ENCODE results near the gene LTBP1.

The LTBP1 gene

DNA sequence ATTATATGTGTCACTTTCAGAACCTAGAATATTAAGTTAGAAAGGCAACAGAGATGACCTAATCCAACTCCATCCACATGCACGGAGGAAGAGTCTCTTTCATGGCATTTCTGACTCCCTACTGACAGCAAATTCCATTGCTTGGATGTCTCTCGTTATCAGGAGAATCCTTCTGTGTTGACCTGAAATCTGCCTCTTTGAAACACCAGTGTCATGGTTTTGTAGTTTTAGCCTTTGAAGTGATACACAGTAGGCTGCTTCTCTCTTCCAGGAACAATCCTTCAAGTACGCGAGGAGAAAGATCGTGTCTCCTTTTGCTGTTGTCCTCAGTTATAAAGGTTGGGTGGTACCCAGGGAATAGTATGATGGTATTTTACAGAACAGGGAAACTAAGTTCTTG is 327.8 kb downstream of the LTBP1 start:
- H3K36me3 ChIP-seq (ENCODE audit: control insufficient read depth, insufficient read depth, low read length), result peaks cover 17% of the 10 kb centered on the region
- no peaks in the 10 kb centered on the region for H3K9me3 ChIP-seq (ENCODE audit: control insufficient read depth, low read length)
- no peak overlapping the region for H3K4me3 ChIP-seq (ENCODE audit: extremely low read depth, insufficient read depth, low read length, poor library complexity, severe bottlenecking)
- no peaks in the 10 kb centered on the region for H3K4me1 ChIP-seq (ENCODE audit: control insufficient read depth, insufficient read depth, low read length, poor library complexity, severe bottlenecking)
- H3K27ac ChIP-seq (ENCODE audit: low read depth, low read length, severe bottlenecking), result no peak overlapping the region
- WGBS, 2 experiments (ENCODE audit: insufficient coverage in 2 of 2), result 65 to 92% methylated on average over 2 of the region's 5 CpGs

GRCh38 chr2:33275689-33276444 is 329.1 kb downstream of the LTBP1 start:
- H3K9me3 ChIP-seq (ENCODE audit: control insufficient read depth, low read length), result no peaks in the 10 kb centered on the region
- 88 to 94% methylated on average over 6 to 10 of the region's 12 CpGs for WGBS, 2 experiments (ENCODE audit: insufficient coverage in 2 of 2)
- H3K4me1 ChIP-seq (ENCODE audit: control insufficient read depth, insufficient read depth, low read length, poor library complexity, severe bottlenecking), result no peaks in the 10 kb centered on the region
- H3K27ac ChIP-seq (ENCODE audit: low read depth, low read length, severe bottlenecking), result no peak overlapping the region
- H3K4me3 ChIP-seq (ENCODE audit: extremely low read depth, insufficient read depth, low read length, poor library complexity, severe bottlenecking), result no peak overlapping the region
- H3K36me3 ChIP-seq (ENCODE audit: control insufficient read depth, insufficient read depth, low read length), result peaks cover 21% of the 10 kb centered on the region

- WGBS, 2 experiments (ENCODE audit: insufficient coverage in 2 of 2), result 91 to 93% methylated on average over 5 of the region's 5 CpGs
- Histone ChIP-seq H3K27ac (ENCODE audit: low read depth, low read length, severe bottlenecking) (no peak overlapping the region), H3K4me3 (ENCODE audit: extremely low read depth, insufficient read depth, low read length, poor library complexity, severe bottlenecking) (no peak overlapping the region), H3K9me3 (ENCODE audit: control insufficient read depth, low read length) (no peaks in the 10 kb centered on the region), H3K36me3 (ENCODE audit: control insufficient read depth, insufficient read depth, low read length) (peaks cover 21% of the 10 kb centered on the region), H3K4me1 (ENCODE audit: control insufficient read depth, insufficient read depth, low read length, poor library complexity, severe bottlenecking) (no peaks in the 10 kb centered on the region)
Measured at GRCh38 chr2:33277002-33277426, 330.3 kb downstream of the LTBP1 start.

DNA sequence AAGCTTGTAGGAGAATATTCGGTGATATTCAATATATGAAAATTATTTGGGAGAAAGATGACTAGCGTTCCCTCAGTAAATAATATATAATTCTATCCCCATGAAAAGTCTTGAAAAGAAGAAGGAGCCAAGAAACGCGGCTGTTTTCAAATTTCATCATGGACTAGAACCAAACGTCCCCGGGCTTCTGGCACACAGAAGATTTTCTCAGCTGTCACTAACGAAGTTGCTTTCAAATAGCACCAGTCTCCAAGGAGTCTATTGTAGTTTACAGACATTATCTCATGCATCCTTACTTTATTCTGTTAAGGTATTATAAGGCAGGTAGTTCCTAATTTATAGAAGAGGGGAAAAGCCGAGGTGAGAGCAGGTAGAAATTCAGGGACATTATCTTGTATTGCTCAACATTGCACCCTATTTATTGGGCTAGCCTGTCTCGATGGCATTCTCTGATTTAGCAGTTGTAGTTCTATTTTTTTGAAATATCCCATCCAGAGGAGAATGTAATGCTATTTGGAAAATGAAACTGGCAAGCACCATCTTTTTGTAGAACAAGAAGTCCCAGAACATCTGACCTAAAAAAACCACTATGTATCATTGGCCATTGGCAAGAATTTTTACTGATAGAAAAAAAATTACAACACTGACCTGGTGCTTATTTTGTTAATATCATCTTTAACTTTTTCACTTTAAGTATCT is 331.6 kb downstream of the LTBP1 start:
- H3K4me3 ChIP-seq (ENCODE audit: extremely low read depth, insufficient read depth, low read length, poor library complexity, severe bottlenecking), result no peak overlapping the region
- H3K36me3 ChIP-seq (ENCODE audit: control insufficient read depth, insufficient read depth, low read length), result peaks cover 21% of the 10 kb centered on the region
- 95 to 96% methylated on average over 3 to 4 of the region's 9 CpGs for WGBS, 2 experiments (ENCODE audit: insufficient coverage in 2 of 2)
- no peak overlapping the region for H3K27ac ChIP-seq (ENCODE audit: low read depth, low read length, severe bottlenecking)
- H3K4me1 ChIP-seq (ENCODE audit: control insufficient read depth, insufficient read depth, low read length, poor library complexity, severe bottlenecking), result no peaks in the 10 kb centered on the region
- no peaks in the 10 kb centered on the region for H3K9me3 ChIP-seq (ENCODE audit: control insufficient read depth, low read length)

DNA sequence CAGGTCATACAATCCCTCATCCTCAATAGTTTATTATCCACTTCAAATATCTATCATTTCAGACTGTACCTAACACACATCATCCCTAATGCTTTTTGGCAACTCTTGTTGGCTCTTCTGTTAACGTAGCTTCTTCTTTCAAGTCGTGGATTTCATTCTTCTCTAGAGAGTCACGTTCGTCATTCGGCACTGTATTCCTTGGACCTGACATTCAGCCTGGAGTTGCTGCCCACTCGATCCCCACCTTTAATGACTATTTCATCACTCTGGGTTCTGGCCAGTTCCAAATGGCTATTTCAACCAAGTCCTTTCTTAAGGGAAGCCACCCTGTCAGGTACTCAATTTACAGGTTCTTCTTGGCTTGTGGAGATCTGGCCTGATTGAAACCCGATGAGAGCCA is 337.5 kb downstream of the LTBP1 start:
- no peak overlapping the region for H3K4me3 ChIP-seq (ENCODE audit: extremely low read depth, insufficient read depth, low read length, poor library complexity, severe bottlenecking)
- WGBS, 2 experiments (ENCODE audit: insufficient coverage in 2 of 2), result 94 to 95% methylated on average over 6 of the region's 7 CpGs
- H3K27ac ChIP-seq (ENCODE audit: low read depth, low read length, severe bottlenecking), result no peak overlapping the region

GRCh38 chr2:33287507-33288005 is 340.8 kb downstream of the LTBP1 start:
- Histone ChIP-seq H3K9me3 (ENCODE audit: control insufficient read depth, low read length) (no peaks in the 10 kb centered on the region), H3K36me3 (ENCODE audit: control insufficient read depth, insufficient read depth, low read length) (peaks cover 22% of the 10 kb centered on the region), H3K4me3 (ENCODE audit: extremely low read depth, insufficient read depth, low read length, poor library complexity, severe bottlenecking) (no peak overlapping the region), H3K27ac (ENCODE audit: low read depth, low read length, severe bottlenecking) (no peak overlapping the region), H3K4me1 (ENCODE audit: control insufficient read depth, insufficient read depth, low read length, poor library complexity, severe bottlenecking) (peaks cover 16% of the 10 kb centered on the region)
- WGBS, 2 experiments (ENCODE audit: insufficient coverage in 2 of 2), result no CpG with 5 or more reads among the region's 2 CpGs

More for the DNA sequence above, 337.5 kb downstream of the LTBP1 start:
- Histone ChIP-seq H3K4me1 (ENCODE audit: control insufficient read depth, insufficient read depth, low read length, poor library complexity, severe bottlenecking) (no peaks in the 10 kb centered on the region), H3K9me3 (ENCODE audit: control insufficient read depth, low read length) (no peaks in the 10 kb centered on the region), H3K36me3 (ENCODE audit: control insufficient read depth, insufficient read depth, low read length) (peaks cover 18% of the 10 kb centered on the region)

GRCh38 chr2:33288011-33288410 is 341.3 kb downstream of the LTBP1 start:
- Histone ChIP-seq H3K36me3 (ENCODE audit: control insufficient read depth, insufficient read depth, low read length) (peaks cover 26% of the 10 kb centered on the region), H3K27ac (ENCODE audit: low read depth, low read length, severe bottlenecking) (no peak overlapping the region), H3K4me1 (ENCODE audit: control insufficient read depth, insufficient read depth, low read length, poor library complexity, severe bottlenecking) (peaks cover 21% of the 10 kb centered on the region), H3K4me3 (ENCODE audit: extremely low read depth, insufficient read depth, low read length, poor library complexity, severe bottlenecking) (no peak overlapping the region), H3K9me3 (ENCODE audit: control insufficient read depth, low read length) (no peaks in the 10 kb centered on the region)
- WGBS, 2 experiments (ENCODE audit: insufficient coverage in 2 of 2), result 100% methylated on average over 1 of the region's 1 CpG; no CpG with 5 or more reads in 1 of the 2 experiments

- Histone ChIP-seq H3K27ac (ENCODE audit: low read depth, low read length, severe bottlenecking) (peak overlapping the region; percentile 45), H3K9me3 (ENCODE audit: control insufficient read depth, low read length) (no peaks in the 10 kb centered on the region), H3K36me3 (ENCODE audit: control insufficient read depth, insufficient read depth, low read length) (peaks cover 24% of the 10 kb centered on the region), H3K4me3 (ENCODE audit: extremely low read depth, insufficient read depth, low read length, poor library complexity, severe bottlenecking) (no peak overlapping the region), H3K4me1 (ENCODE audit: control insufficient read depth, insufficient read depth, low read length, poor library complexity, severe bottlenecking) (peaks cover 24% of the 10 kb centered on the region)
- 92 to 95% methylated on average over 2 to 4 of the region's 4 CpGs for WGBS, 2 experiments (ENCODE audit: insufficient coverage in 2 of 2)
Measured at GRCh38 chr2:33289961-33290360, 343.2 kb downstream of the LTBP1 start.

GRCh38 chr2:33291278-33292013 is 344.7 kb downstream of the LTBP1 start:
- H3K4me1 ChIP-seq (ENCODE audit: control insufficient read depth, insufficient read depth, low read length, poor library complexity, severe bottlenecking), result peaks cover 24% of the 10 kb centered on the region
- 85 to 90% methylated on average over 6 to 7 of the region's 7 CpGs for WGBS, 2 experiments (ENCODE audit: insufficient coverage in 2 of 2)
- peak overlapping the region; percentile 82 for H3K27ac ChIP-seq (ENCODE audit: low read depth, low read length, severe bottlenecking)
- H3K4me3 ChIP-seq (ENCODE audit: extremely low read depth, insufficient read depth, low read length, poor library complexity, severe bottlenecking), result no peak overlapping the region
- peaks cover 24% of the 10 kb centered on the region for H3K36me3 ChIP-seq (ENCODE audit: control insufficient read depth, insufficient read depth, low read length)
- no peaks in the 10 kb centered on the region for H3K9me3 ChIP-seq (ENCODE audit: control insufficient read depth, low read length)

DNA sequence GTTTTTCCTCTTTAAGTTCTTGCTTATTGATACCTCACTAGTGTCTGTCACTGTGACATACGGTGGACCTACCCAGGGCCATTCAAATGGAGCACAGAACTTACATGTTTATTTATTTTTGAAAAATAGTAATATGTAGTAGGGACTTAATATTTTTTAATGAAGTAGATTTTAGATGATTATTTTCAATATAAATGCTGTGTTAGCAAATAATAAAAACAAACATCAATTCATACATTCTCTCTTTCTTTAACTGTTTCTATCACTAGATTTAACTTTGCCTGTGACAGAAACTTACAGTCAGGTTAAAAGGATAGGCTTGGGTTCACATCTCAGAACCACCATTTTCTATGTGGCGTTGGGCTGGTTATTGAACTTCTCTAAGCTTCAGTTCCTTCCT is 345.3 kb downstream of the LTBP1 start:
- WGBS, 2 experiments (ENCODE audit: insufficient coverage in 2 of 2), result 100% methylated on average over 1 of the region's 2 CpGs; no CpG with 5 or more reads in 1 of the 2 experiments
- peak overlapping the region; percentile 82 for H3K27ac ChIP-seq (ENCODE audit: low read depth, low read length, severe bottlenecking)
- no peak overlapping the region for H3K4me3 ChIP-seq (ENCODE audit: extremely low read depth, insufficient read depth, low read length, poor library complexity, severe bottlenecking)
- H3K9me3 ChIP-seq (ENCODE audit: control insufficient read depth, low read length), result no peaks in the 10 kb centered on the region
- H3K4me1 ChIP-seq (ENCODE audit: control insufficient read depth, insufficient read depth, low read length, poor library complexity, severe bottlenecking), result peaks cover 24% of the 10 kb centered on the region
- H3K36me3 ChIP-seq (ENCODE audit: control insufficient read depth, insufficient read depth, low read length), result peaks cover 24% of the 10 kb centered on the region

All from mesodermal cell (in vitro differentiated cells).